GM12875 (cell line): ENCODE results near the gene ENO3.

ENCODE experiments used
- H3K4me3 ChIP-seq: one replicate; pipeline ENCODE4 v1.5.1; 2011; ENCODE audit warnings: low read depth, low read length, control low read depth
- CTCF ChIP-seq: IDR thresholded peaks from 2 replicates; pipeline ENCODE4 v1.5.1; 2011; ENCODE audit warnings: low read depth, mild to moderate bottlenecking, control low read depth, inconsistent platforms, low read length, moderate library complexity, borderline replicate concordance; ENCODE audit not compliant: insufficient read depth

Gene ENO3

GRCh38 chr17:4971826-4972225, 20.9 kb downstream of the ENO3 start:
- no peak for TF ChIP-seq CTCF
- H3K4me3 ChIP-seq = no peak overlapping the region

- no peak overlapping the region for H3K4me3 ChIP-seq
- no peak for TF ChIP-seq CTCF
Observed at GRCh38 chr17:4972322-4972721, 21.4 kb downstream of the ENO3 start.

- no peak for TF ChIP-seq CTCF
- H3K4me3 ChIP-seq = no peak overlapping the region
Observed at GRCh38 chr17:4972752-4973151, 21.8 kb downstream of the ENO3 start.

GRCh38 chr17:4973256-4974114, 22.6 kb downstream of the ENO3 start:
- no peak for TF ChIP-seq CTCF

GRCh38 chr17:4974115-4974670, 23.3 kb downstream of the ENO3 start:
- TF ChIP-seq CTCF = no peak
- H3K4me3 ChIP-seq = no peak overlapping the region

More at GRCh38 chr17:4973256-4974114, 22.6 kb downstream of the ENO3 start:
- no peak overlapping the region for H3K4me3 ChIP-seq

GRCh38 chr17:4978726-4979125, 27.8 kb downstream of the ENO3 start:
- H3K4me3 ChIP-seq = no peak overlapping the region
- no peak for TF ChIP-seq CTCF
